Trophoblast cell (in vitro differentiated cells and primary cell): ENCODE data around the gene CACNB2.

Experiments used
- DNase-seq, 2 donors: peaks; one replicate each; pipeline ENCODE4 v3.0.0-alpha.2; 2016
- H2AFZ ChIP-seq: 2 replicates; pipeline ENCODE4 v1.6.1; 2013; ENCODE audit warnings: low read length, moderate library complexity, mild to moderate bottlenecking; ENCODE audit not compliant: insufficient read depth, poor library complexity
- H2AK5ac ChIP-seq: 2 replicates; pipeline ENCODE4 v1.6.1; 2013; ENCODE audit warnings: mild to moderate bottlenecking, low read length
- H2BK120ac ChIP-seq: 2 replicates; pipeline ENCODE4 v1.6.1; 2013; ENCODE audit warnings: low read length, mild to moderate bottlenecking, moderate library complexity; ENCODE audit not compliant: insufficient read depth, poor library complexity
- H2BK12ac ChIP-seq: 2 replicates; pipeline ENCODE4 v1.6.1; 2013; ENCODE audit warnings: mild to moderate bottlenecking, low read length, moderate library complexity
- H2BK5ac ChIP-seq: 2 replicates; pipeline ENCODE4 v1.6.1; 2013; ENCODE audit warnings: low read length, low read depth, moderate library complexity, mild to moderate bottlenecking; ENCODE audit not compliant: poor library complexity
- H3K14ac ChIP-seq: 2 replicates; pipeline ENCODE4 v1.6.1; 2013; ENCODE audit warnings: mild to moderate bottlenecking, low read length
- H3K18ac ChIP-seq: 2 replicates; pipeline ENCODE4 v1.6.1; 2013; ENCODE audit warnings: mild to moderate bottlenecking, low read length
- H3K23ac ChIP-seq: 2 replicates; pipeline ENCODE4 v1.6.1; 2013; ENCODE audit warnings: low read length
- H3K27ac ChIP-seq: 2 replicates; pipeline ENCODE4 v1.5.1; 2013; ENCODE audit warnings: low read depth, mild to moderate bottlenecking, inconsistent platforms, low read length, moderate library complexity
- H3K27me3 ChIP-seq: 2 replicates; pipeline ENCODE4 v1.6.1; 2013; ENCODE audit warnings: inconsistent platforms, mild to moderate bottlenecking, low read length, moderate library complexity; ENCODE audit not compliant: insufficient read depth
- H3K36me3 ChIP-seq, 2 experiments: 1 replicate in 1 of 2; 2 replicates in 1 of 2; pipeline ENCODE4 v1.6.1; 2013; ENCODE audit warnings: low read length in 2 of 2, mild to moderate bottlenecking in 2 of 2, moderate library complexity in 1 of 2; ENCODE audit not compliant: insufficient read depth in 2 of 2, control insufficient read depth in 1 of 2
- H3K4ac ChIP-seq: 2 replicates; pipeline ENCODE4 v1.6.1; 2013; ENCODE audit warnings: low read depth, mild to moderate bottlenecking, low read length, moderate library complexity
- H3K4me1 ChIP-seq, 2 experiments: 1 replicate in 1 of 2; 2 replicates in 1 of 2; pipeline ENCODE4 v1.6.1; 2013; ENCODE audit warnings: low read length in 2 of 2, mild to moderate bottlenecking in 2 of 2, moderate library complexity in 1 of 2; ENCODE audit not compliant: insufficient read depth in 2 of 2, control insufficient read depth in 1 of 2
- H3K4me2 ChIP-seq: 2 replicates; pipeline ENCODE4 v1.6.1; 2013; ENCODE audit warnings: inconsistent platforms, mild to moderate bottlenecking, low read length, moderate library complexity
- H3K4me3 ChIP-seq: 2 replicates; pipeline ENCODE4 v1.5.1; 2013; ENCODE audit warnings: mild to moderate bottlenecking, low read depth, low read length, inconsistent platforms
- H3K79me1 ChIP-seq: one replicate; pipeline ENCODE4 v1.6.1; 2013; ENCODE audit warnings: low read length
- H3K79me2 ChIP-seq: 2 replicates; pipeline ENCODE4 v1.6.1; 2013; ENCODE audit warnings: low read length, mild to moderate bottlenecking; ENCODE audit not compliant: control insufficient read depth, insufficient read depth, poor library complexity
- H3K9ac ChIP-seq: 2 replicates; pipeline ENCODE4 v1.6.1; 2013; ENCODE audit warnings: mild to moderate bottlenecking, low read length
- H3K9me3 ChIP-seq: 2 replicates; pipeline ENCODE4 v1.6.1; 2013; ENCODE audit warnings: low read depth, mild to moderate bottlenecking, control low read depth, inconsistent platforms, low read length; ENCODE audit not compliant: insufficient read depth
- H4K12ac ChIP-seq: 2 replicates; pipeline ENCODE4 v1.6.1; 2013; ENCODE audit warnings: low read depth, mild to moderate bottlenecking, low read length, moderate library complexity
- H4K8ac ChIP-seq: 2 replicates; pipeline ENCODE4 v1.6.1; 2013; ENCODE audit warnings: low read depth, mild to moderate bottlenecking, low read length, moderate library complexity
- H4K91ac ChIP-seq: one replicate; pipeline ENCODE4 v1.6.1; 2013; ENCODE audit warnings: low read depth, mild to moderate bottlenecking, low read length, moderate library complexity
- WGBS: extraction: QIAGEN DNeasy Blood & Tissue Kit; methylation state at CpG from one replicate; pipeline ENCODE4 v1.1.7; 2013; ENCODE audit warnings: missing lambda C conversion rate; ENCODE audit not compliant: insufficient read length, insufficient coverage; ENCODE audit errors: extremely low coverage; 5-methylcytosine and 5-hydroxymethylcytosine counted together

The CACNB2 gene

DNA sequence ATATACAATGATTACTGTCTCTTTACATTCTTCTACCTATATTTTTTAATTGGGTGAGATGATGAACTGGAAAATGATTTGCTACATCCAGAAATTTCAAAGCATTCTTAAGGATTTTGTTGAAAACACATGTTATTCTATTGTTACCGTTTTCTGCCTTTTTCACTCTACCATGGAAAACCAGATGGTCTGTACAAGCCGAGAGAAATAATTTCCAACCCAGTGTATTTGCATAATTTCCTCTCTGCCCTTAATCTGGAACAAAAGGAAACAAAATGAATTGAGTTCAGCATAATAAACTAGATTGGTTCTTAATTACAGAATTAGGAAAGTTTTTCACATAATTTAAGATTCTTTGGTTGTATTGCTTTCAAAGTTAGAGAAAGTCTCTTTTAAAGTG lies 211.2 kb downstream of the CACNB2 start:
- Histone ChIP-seq H3K4ac (no peak overlapping the region), H3K36me3 (no peaks in the 10 kb centered on the region), H3K79me1 (no peaks in the 10 kb centered on the region), H3K14ac (no peak overlapping the region), H4K91ac (no peak overlapping the region), H3K23ac (no peak overlapping the region), H4K8ac (no peak overlapping the region), H2BK120ac (no peak overlapping the region), H3K9me3 (no peaks in the 10 kb centered on the region), H3K18ac (no peak overlapping the region), H3K79me2 (no peaks in the 10 kb centered on the region), H2AFZ (no peak overlapping the region), H3K4me2 (no peak overlapping the region), H4K12ac (no peak overlapping the region), H2BK5ac (no peak overlapping the region), H3K27me3 (no peaks in the 10 kb centered on the region), H3K4me3 (no peak overlapping the region), H2AK5ac (no peak overlapping the region), H2BK12ac (no peak overlapping the region), H3K4me1 (no peaks in the 10 kb centered on the region), H3K9ac (no peak overlapping the region), H3K27ac (no peak overlapping the region)
- no CpG with 5 or more reads among the region's 2 CpGs for WGBS
- no peak for DNase-seq

DNA sequence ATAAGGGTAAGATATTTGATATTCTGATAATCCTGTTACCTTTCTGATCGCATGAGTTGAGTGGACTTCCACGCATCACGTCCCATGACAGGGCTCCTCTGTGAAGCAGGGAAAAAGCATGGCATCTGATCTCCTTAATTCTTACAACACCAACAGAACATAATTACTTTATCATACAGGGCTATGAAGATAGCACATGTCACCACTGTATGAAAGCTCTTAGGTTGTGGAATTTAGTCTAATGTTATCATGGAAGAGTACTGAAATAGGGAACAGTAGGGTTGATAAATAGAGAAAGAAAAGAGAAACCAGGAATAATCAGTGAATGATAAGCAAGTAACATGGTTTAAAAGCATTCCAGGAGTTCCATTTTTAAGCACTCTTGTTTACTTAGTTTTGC lies 212.0 kb downstream of the CACNB2 start:
- no peaks in the 10 kb centered on the region for H3K79me1 ChIP-seq
- no peak overlapping the region for H3K18ac ChIP-seq
- no peak overlapping the region for H2BK120ac ChIP-seq
- no peak overlapping the region for H3K9ac ChIP-seq
- H3K36me3 ChIP-seq, result no peaks in the 10 kb centered on the region
- H2BK5ac ChIP-seq, result no peak overlapping the region
- H4K12ac ChIP-seq, result no peak overlapping the region
- no CpG with 5 or more reads among the region's 3 CpGs for WGBS
- H3K14ac ChIP-seq, result no peak overlapping the region
- H3K4me3 ChIP-seq, result no peak overlapping the region
- no peaks in the 10 kb centered on the region for H3K27me3 ChIP-seq
- H3K4me2 ChIP-seq, result no peak overlapping the region
- H3K79me2 ChIP-seq, result no peaks in the 10 kb centered on the region
- no peak overlapping the region for H4K91ac ChIP-seq
- DNase-seq, result no peak
- no peak overlapping the region for H3K27ac ChIP-seq
- H3K9me3 ChIP-seq, result no peaks in the 10 kb centered on the region
- no peak overlapping the region for H3K23ac ChIP-seq
- no peaks in the 10 kb centered on the region for H3K4me1 ChIP-seq
- H2AK5ac ChIP-seq, result no peak overlapping the region
- H3K4ac ChIP-seq, result no peak overlapping the region
- no peak overlapping the region for H2BK12ac ChIP-seq
- H2AFZ ChIP-seq, result no peak overlapping the region
- no peak overlapping the region for H4K8ac ChIP-seq

DNA sequence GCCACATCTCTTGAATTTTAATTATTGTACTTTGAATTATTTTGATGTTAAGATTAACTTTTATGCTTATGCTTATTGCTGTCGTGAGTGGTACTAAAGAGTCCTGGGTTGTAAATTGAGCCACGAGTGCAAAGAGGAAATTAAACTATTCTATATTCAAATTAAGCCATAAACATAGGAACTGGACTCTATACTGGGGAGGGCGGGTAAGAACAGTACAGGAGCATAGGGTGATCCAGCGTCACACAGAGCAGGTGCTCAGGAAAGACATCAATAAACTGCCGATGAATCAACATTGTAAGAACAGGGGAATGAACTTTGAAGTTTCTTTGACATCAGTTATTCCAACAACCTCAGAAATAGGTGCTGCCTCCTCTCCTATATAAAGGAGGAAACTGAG lies 219.6 kb downstream of the CACNB2 start:
- no peaks in the 10 kb centered on the region for H3K9me3 ChIP-seq
- no peak overlapping the region for H4K12ac ChIP-seq
- H2BK120ac ChIP-seq, result no peak overlapping the region
- H3K23ac ChIP-seq, result no peak overlapping the region
- no peak overlapping the region for H4K91ac ChIP-seq
- no peak overlapping the region for H3K27ac ChIP-seq
- no peak overlapping the region for H3K18ac ChIP-seq
- no peaks in the 10 kb centered on the region for H3K36me3 ChIP-seq
- no CpG with 5 or more reads among the region's 5 CpGs for WGBS
- no peaks in the 10 kb centered on the region for H3K79me1 ChIP-seq
- H3K79me2 ChIP-seq, result no peaks in the 10 kb centered on the region
- H2AK5ac ChIP-seq, result no peak overlapping the region
- no peak overlapping the region for H3K4ac ChIP-seq
- H3K4me3 ChIP-seq, result no peak overlapping the region
- no peak overlapping the region for H4K8ac ChIP-seq
- H3K9ac ChIP-seq, result no peak overlapping the region
- H3K4me2 ChIP-seq, result no peak overlapping the region
- no peaks in the 10 kb centered on the region for H3K27me3 ChIP-seq
- no peaks in the 10 kb centered on the region for H3K4me1 ChIP-seq
- H2AFZ ChIP-seq, result no peak overlapping the region
- H2BK12ac ChIP-seq, result no peak overlapping the region
- DNase-seq, result no peak
- no peak overlapping the region for H3K14ac ChIP-seq
- no peak overlapping the region for H2BK5ac ChIP-seq

DNA sequence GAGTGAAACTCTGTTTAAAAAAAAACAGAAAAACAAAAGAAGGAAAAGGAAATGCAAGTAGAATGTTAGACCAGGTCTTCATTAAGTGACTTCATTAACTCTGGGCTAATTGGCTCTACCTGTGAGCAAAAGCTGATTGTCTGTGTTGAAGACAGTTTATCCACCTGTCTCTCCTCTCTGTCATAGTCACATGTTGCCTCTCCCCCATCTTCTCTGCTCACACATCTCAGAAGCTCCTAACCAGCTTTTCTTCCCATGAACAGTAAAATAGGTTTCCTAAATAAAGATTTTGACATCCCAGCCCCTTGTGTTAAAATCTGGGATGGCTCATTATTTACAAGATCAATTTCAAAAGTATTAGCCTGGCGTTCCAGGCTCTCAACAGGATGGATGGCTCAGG lies 222.7 kb downstream of the CACNB2 start:
- Histone ChIP-seq H3K9me3 (no peaks in the 10 kb centered on the region), H2BK5ac (no peak overlapping the region), H4K91ac (no peak overlapping the region), H3K27me3 (no peaks in the 10 kb centered on the region), H3K36me3 (no peaks in the 10 kb centered on the region), H3K14ac (no peak overlapping the region), H3K79me1 (no peaks in the 10 kb centered on the region), H2AFZ (no peak overlapping the region), H4K8ac (no peak overlapping the region), H3K4me2 (no peak overlapping the region), H2BK12ac (no peak overlapping the region), H3K27ac (no peak overlapping the region), H3K4ac (no peak overlapping the region), H3K4me1 (no peaks in the 10 kb centered on the region), H4K12ac (no peak overlapping the region), H3K79me2 (no peaks in the 10 kb centered on the region), H2BK120ac (no peak overlapping the region), H3K23ac (no peak overlapping the region), H3K9ac (no peak overlapping the region), H2AK5ac (no peak overlapping the region), H3K4me3 (no peak overlapping the region), H3K18ac (no peak overlapping the region)
- no CpG with 5 or more reads among the region's 1 CpG for WGBS
- DNase-seq, result no peak
